Hematopoietic multipotent progenitor cell treated with erythropoietin and hydrocortisone succinate and interleukin-3 and kit ligand, for 15 days (in vitro differentiated cells): ENCODE data around the gene IKZF2.

Source experiments
- DNase-seq: peaks from one replicate; pipeline ENCODE4 v3.0.0-alpha.2; 2015; ENCODE audit warnings: low spot score

IKZF2 gene

DNA sequence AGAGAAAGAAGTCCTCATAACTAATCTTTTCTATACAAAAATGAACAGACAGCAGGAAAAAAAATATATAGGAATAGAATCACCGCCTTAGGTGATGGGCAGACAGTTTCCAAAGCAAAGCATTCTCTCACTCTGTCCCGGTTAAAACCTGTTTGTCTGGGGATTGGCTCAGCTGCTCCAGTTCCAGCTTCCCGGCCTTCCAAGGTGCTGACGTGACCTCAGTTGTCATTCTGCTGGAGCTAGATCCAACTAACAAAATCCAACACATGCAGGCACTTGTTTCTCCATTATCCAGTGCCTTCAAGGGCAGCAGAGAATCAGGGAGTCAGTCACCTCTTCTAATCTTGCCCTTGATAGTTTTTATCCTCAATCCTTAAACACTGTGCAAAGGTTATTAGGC lies 52.8 kb downstream of the IKZF2 start:
- no peak for DNase-seq

DNA sequence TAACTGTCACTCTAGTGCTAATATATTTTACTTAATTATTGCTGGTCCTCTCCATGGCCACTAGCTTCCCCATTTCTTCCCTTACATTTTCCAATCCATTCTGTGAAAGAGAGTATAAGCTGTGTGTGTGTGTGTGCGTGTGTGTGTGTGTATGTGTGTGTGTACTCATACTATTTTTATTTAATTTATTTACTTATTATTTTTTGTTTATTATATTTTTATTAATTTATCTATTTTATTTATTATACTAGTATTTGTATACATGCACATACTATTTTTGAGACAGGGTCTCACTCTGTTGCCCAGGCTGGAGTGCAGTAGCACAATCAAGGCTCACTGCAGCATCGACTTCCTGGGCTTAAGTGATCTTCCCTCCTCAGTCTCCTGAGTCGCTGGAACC lies 59.6 kb downstream of the IKZF2 start:
- no peak for DNase-seq

DNA sequence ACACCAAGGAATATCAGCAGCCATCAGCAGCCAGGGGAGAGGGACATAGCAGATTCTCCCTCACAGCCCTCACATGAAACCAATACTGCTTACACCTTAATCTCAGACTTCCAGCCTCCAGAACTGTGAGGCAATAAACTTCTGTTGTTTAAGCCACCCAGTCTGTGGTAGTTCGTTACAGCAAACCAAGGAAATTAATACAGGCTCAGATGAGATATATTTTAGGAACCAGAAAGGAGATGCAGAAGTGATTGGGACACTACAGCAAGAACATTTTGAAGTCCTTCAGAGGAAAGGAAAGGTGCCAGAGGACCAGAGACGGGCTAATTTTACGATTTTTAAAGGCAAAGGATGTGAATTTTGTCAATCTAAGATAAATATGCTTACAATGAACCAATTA lies 60.6 kb downstream of the IKZF2 start:
- no peak for DNase-seq

DNA sequence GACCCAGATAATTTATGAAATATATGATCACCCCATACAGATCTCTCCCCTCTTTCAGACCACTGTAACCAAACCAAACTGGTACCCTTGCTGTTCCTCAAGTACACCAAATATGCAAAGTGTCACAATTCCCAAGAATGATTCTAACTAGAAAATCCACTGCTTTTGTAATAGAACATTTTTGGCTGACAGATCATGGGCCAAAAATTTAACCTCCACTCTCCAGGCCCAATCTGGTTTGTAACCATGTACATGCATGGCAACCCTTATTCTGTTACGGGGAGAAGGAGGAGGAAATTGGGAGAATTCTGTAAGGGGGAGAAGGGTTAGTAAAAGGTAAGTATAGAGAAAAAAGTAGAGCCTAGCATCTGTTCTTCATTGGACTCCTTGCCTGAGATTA lies 62.0 kb downstream of the IKZF2 start:
- DNase-seq, result no peak

DNA sequence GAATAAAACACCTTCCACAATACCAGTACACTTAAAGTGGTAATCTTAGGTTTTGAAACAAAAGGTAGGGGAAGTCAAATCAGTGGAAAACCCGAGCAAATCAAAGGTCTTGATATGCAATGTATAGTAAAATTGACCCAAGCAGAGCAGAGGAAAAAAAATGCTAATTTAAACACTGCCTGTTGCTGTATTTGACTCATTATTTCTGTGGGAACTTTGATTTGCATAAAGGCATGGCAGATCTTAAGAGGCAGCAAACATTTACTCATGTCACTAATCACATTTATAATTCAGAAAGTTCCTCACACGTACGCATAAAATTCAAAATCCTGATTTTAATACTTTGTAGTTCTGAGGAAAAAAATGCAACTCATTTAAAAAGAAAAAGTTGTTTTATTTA lies 64.4 kb downstream of the IKZF2 start:
- DNase-seq, result no peak

DNA sequence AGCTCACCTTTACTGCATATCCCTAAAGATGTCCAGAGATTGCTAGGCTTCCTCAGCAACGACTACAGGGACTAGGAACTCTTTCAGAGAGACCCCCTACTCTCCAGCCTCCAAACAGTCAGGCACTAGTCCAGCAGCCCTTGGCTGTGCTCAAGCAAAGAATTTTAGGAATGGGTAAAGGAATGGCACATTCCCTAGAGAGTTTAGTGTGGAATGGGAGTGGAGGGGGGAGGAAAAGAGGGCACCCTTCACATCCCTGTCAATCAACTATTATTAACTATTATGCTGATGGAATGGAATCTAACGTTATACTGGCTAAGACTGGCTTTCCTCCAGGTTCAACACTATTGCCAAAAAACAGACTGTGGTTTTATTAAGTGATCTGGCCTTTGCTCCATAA lies 64.8 kb downstream of the IKZF2 start:
- no peak for DNase-seq

DNA sequence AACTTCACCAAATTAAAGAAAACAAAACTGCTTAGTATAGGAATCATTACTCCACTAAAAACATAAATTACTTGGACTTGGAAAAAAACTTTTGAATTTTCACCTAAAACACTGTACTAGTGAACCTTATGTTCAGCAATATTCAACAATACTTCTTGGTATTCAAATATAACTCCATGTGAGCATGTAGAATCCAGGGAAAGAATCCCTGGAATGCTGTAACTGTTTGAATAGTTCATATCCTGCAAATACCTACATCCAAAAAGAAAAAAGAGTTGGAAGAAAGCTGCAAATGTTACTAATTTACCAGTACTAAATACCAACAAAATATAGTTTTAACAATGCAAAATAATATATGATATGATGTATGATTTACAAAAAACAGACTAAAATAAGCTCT lies 65.4 kb downstream of the IKZF2 start:
- no peak for DNase-seq

DNA sequence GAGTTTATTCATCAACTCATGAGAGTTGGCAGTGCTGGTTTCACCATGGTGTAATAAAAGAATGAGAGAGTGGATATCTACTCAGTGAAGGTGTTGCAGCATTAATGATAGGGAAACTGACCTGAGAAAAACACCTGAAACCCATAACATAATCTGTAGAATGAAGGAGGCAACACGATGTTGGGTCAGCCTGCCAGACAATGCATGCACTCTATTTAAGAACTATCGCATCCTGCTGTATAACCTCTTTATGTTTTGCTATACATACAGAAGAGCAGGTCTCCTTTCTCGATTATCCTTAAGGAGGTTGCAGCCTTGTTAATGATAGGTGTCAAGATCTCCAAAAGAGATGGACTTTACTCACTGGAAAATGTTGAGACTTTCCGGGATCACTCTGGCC lies 65.9 kb downstream of the IKZF2 start:
- DNase-seq, result no peak

DNA sequence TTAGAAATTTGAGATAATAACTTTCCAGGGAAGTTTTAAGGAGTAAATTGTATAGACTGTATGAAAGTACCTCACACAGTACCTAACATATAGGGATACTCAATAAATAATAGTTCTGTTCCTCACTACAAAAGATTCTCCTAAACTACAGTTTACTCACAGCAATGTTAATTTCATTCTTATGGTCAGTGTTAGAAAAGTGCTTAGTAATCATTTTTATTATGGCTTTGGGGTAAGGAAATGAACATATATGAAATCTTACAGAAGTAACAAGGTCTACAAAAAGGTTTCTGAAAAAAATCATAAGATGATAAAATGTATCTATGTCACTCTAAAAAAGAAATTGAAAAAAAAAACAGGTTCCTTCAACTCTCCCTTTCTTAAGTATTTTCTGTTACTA lies 67.2 kb downstream of the IKZF2 start:
- no peak for DNase-seq

DNA sequence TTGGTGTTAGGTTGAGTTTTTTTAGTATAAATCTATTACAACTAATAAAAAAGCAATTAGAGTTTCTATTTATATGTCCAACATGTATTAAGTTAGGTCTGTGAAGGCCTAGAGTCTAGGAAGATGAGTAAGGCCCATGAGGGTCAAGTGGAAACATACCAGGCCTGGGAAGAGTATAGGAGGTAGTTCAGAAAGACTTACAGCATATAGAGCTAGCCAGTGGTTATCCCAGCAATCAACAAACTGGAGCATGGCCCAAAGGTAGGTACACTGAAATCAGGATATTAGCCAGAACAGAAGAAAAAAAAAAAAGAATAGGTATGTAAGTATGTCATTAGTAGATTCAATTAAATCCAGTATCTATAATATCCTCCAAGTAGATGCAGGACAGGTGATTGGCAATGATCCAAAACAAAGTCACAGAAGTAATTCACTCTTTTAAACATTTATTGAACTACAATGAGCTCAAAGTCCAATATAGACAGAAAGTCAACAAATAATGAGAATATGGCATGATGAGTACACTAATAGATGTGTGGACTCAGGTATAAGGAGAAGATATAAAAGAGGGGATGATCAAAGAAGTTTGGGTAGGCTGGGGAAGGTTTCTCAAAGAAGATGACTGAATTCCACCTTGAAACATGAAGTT lies 70.3 kb downstream of the IKZF2 start:
- DNase-seq, result no peak

DNA sequence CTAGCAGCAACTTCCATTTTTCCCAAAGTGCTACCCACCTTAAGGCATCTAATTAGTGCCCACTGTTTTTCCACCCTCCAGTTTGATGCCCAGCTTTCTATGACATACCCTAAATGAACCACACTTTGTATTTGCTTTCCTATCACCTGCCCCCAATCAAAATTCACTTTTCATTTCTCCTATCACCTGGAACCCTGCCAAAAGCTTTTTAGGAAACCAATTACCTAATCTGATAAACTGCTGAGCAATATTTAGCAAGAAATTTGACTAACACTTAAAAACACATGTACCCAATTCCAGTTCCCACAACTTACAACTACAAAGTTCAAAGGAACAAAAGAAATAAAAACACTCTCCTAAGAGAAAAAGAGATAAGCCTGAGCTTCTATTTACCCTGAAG lies 71.7 kb downstream of the IKZF2 start:
- DNase-seq, result no peak

DNA sequence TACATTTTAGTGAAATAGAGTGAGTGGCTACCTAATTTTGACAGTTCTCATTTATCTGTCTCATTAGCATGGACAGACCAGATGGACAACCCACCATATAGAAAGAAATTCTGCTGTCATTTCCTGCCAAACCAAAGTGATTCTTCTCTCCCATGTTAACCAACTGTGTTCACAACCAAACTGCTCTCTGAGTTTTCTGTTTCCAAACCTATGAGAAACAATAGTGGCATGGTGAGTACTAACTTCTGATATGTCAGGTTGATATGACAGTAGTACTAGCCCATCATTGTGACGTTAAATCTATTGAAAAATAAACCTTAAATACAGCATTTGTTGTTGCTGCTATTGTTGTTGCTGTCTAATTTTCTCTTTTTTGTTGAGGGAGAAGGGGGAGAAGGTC lies 72.7 kb downstream of the IKZF2 start:
- no peak for DNase-seq

DNA sequence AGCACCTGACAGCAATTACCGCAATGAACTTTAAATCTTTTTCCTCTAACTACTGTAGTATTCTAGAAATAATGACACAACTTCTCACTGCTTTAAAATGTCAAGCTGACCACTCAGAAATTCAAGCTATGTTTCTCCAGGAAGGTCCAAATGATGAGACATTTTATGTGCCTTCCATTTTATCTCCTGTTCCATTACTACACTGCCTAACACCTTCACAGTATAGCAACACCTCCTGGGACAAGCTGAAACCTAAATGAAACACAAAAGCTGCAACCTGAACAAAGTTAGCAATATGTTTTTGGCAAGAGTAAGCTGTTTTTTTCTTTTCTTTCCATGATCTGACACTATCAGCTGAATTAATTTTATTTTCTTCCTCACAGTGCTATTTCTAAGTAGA lies 81.9 kb downstream of the IKZF2 start:
- no peak for DNase-seq

DNA sequence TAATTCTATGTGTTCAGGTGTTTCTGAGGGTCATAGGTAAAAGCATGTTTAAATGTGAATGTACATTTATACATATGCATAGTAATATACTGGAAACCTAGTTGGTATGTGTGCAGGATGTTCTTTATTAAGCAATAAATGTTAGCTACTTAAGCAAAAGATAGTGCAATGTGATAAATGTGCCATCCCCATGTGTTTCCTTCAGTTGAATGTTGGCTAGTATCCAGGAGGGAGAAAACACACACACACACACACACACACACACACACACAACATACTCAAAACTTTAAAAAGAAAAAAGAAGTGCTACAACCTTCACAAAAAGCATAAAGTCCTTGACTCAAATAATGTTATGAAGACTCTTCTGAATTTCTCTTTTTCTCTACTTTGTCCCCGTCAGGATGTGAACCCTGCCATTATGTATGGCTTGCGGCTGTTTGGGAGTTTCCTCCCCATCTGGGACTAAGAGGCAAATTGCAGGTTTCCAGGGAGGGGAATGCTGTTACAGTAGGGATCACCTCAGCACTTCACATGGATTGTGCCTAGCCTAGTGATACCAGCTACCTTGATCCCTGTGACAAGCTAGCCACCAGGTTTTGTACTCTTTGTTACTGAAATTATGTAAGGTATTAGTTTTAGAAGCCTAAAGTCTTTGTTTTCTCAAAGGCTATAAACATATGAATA lies 82.6 kb downstream of the IKZF2 start:
- no peak for DNase-seq

DNA sequence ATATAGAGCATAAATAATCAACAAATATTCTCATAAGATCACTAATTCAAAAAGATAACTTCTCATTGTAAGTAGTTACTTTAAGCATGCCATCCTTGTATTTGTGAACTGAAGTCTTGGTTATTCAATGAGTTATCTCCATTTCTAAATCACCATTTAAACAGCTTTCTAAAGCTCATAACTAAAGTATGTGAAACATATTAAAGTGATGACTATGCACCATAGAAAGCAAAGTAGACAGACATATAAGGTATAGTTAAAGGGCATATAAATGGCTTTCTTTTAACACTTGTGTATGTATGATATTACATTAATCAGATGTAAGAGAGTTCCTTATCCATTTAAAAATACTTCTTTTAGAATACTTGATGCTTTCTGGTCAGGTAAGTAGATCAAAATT lies 83.5 kb downstream of the IKZF2 start:
- no peak for DNase-seq

DNA sequence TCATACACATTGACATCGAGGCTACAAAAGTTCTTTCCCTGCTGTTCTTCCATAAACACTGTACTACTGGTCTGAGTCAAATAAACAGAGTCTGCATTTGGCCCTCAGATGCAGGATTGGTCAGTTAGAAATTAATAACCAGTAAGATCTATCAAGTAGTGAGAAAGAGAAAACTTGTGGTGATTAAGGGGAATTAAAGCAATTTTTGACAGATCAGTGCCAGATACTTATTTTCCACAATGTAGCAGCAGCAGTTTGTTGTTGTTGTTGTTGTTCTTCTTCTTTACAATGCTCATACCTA lies 85.0 kb downstream of the IKZF2 start:
- no peak for DNase-seq

DNA sequence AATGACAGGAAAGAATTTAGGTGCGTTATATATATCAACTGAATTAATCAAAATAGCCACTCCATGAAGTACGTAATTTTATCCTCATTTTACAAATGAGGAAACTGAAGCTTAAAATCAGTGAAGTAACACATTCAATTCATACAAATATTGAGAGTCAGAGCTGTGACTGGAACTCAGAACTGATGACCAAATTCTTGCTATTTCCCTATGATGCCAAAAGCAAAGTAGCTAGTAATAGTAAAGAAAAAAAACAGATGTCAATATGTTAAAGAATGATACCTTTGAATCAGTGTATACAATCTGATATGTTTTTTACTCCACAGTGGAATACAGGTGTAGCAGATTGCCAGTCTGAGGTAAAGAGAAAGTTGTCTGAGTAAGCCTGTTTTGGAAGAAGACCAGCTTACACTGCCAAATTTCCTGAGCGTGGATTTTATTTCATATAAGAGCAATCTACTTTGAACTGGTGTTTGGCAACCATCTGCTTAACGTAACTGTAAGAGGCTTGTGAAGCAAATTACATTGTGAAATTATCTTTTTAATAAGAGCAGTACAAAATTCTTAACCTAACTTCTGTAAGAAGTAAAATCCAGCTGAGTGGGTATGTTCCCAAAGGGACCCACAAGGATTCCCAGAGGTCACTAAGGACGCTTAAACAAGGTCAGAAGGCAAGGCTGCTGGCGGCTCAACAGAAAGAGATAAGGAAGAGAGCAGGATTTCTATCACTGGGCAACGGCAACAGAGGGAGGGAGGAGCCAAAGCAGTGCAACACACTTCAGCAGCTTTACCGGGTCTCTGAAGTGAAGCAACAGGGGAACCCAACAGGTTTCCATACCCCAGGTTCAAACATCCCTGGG lies 85.6 kb downstream of the IKZF2 start:
- no peak for DNase-seq

DNA sequence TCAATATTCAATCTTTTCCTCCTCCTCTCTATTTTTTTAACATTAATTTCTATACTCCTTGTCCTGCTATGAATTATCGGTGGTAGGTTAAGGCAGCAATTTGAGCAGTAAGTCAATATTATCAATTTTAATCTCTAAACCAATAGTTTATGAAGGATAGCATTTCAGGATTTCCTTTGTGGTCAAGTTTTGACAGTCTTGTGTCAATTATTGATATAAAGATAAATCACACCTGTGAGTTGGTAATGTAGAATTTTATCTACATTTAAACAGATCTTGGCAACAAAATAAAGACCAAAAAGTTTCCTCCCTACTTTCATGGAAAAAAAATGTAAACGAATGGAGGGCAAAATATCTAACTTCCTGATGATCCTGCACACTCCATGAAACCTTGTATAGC lies 87.3 kb downstream of the IKZF2 start:
- no peak for DNase-seq

DNA sequence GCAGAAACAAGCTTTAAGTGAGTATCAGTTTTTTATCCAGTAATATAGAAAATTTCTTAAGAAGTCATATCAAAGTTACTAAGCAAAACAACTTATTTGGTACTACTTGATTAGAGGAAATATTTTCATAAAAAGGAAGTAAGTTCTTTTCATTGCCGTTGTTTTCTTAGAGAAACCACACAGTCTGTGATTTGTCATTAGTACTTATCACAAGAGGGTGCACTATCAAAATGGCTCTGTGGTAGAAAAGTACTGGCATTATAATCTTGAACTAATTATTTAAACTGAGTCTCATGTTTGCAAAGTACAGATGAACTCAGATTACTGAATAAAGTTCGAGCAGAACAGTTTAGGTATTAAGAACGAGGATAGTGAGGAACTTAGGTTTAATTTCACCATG lies 93.4 kb downstream of the IKZF2 start:
- DNase-seq, result no peak

DNA sequence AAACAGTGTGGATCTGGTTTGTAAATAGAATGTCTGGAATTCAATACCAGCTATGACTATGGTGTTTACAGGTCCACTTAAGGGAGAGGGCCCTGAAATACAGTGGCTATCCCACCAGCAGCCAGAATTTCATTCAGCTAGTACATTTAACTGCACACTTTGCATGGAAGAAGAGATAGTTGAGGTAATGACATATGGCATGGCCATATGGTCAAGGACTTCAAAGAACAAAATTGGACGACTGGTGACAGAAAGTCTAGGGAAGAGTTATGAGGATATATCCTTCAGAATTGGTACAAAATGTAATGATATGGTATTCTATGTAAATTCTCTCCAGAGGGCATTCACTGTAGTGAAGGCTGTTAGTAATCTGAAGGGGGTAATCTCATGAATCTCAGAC lies 105.0 kb downstream of the IKZF2 start:
- no peak for DNase-seq

DNA sequence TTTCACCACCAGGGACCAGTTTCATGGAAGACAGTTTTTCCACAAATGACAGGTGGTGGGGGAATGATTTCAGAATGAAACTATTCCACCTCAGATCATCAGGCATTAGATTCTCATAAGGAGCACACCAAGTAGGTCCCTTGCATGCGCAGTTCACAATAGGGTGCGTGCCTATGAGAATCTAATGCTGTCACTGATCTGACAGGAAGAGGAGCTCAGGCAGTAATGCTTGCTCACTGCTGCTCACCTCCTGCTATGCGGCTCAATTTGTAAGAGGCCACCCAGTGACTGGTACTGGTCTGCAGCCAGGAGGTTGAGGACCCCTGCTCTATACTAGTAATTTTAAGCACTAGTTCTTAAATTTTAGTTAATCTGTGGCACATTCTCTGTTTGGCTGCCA lies 107.8 kb downstream of the IKZF2 start:
- DNase-seq, result no peak

DNA sequence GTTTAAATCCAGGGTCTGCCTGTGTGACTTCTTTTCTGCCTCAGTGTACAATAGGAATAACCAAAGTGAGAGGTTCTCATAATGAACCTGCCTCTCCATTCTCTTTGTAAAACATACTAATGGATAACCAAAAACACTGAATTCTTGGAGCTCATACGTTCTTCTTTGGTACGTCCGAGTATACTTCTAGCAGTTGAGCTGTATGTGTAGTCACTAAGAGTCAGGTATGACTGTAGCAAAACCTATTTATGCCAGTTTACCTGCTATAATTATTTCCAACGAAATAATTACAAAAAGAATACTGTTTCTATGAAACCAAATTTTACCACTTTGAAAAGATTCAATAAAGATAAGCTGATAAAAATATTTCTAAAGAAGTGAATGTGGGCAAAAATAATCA lies 109.2 kb downstream of the IKZF2 start:
- no peak for DNase-seq

DNA sequence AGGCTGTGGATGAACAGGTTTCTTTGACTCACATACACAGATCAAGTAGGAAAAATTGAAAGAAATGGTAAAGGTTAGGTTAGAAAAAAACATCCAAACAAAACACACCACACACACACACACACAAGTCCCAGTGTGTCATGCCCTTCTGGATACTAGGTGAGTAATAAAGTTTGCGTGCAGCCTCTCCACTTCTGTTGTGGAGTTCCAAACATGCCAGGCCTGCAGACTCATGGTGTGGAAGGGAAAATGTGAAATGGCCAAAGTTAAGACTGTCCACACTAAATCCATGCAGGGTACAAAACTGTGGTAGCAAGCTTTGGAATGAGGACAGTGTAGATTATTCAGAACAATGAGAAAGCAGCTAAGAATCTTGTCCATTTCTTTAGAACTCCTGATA lies 114.6 kb downstream of the IKZF2 start:
- no peak for DNase-seq

DNA sequence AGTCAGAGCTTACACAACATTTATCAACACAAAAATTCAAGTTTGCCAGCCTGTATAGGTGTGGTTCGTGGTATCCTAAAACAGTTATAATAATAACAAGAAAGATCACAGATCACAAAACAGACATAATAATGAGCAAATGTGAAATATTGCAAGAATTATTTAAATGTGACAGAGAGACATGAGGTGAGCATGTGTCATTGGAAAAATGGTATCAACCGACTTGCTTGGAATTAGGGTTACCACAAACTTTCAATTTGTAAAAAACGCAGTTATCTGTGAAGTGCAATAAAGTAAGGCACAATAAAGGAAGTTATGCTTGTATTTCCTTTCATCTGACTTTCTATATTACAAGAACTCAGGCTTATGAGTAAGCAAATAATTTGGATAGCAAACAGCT lies 116.8 kb downstream of the IKZF2 start:
- DNase-seq, result no peak
